Liver (tissue), 9 donors: ENCODE measurements around the gene NOX4. TPM values are rescaled to one million over a fixed set of nuclear protein-coding genes. Genes with fewer than 3 reads are reported as not detected.

ENCODE experiments used
- DNase-seq: peaks from one replicate; pipeline ENCODE4 v3.0.0-alpha.2; 2017; ENCODE audit warnings: low spot score
- H3K27ac ChIP-seq, 2 donors: one replicate each; pipeline ENCODE4 v1.7.0; 2013; ENCODE audit warnings: inconsistent platforms in 2 of 2, low read length in 2 of 2, control low read depth in 1 of 2, low read depth in 1 of 2, mild to moderate bottlenecking in 1 of 2
- H3K27me3 ChIP-seq, 4 donors: one replicate each; pipeline versions ENCODE4 v1.6.1 to v1.7.0; 2013; ENCODE audit warnings: low read length in 3 of 4, inconsistent platforms in 1 of 4, mild to moderate bottlenecking in 1 of 4, moderate library complexity in 1 of 4; ENCODE audit not compliant: control insufficient read depth in 4 of 4, insufficient read depth in 4 of 4
- H3K36me3 ChIP-seq, 4 donors: one replicate each; pipeline versions ENCODE4 v1.6.1 to v1.7.0; 2013; ENCODE audit warnings: low read length in 3 of 4, mild to moderate bottlenecking in 3 of 4, low read depth in 1 of 4, moderate library complexity in 1 of 4; ENCODE audit not compliant: control insufficient read depth in 4 of 4, insufficient read depth in 3 of 4
- H3K4me1 ChIP-seq, 4 donors: one replicate each; pipeline versions ENCODE4 v1.6.1 to v1.7.0; 2013; ENCODE audit warnings: low read length in 3 of 4, mild to moderate bottlenecking in 3 of 4, moderate library complexity in 1 of 4; ENCODE audit not compliant: control insufficient read depth in 4 of 4, insufficient read depth in 4 of 4
- H3K4me3 ChIP-seq, 3 donors: one replicate each; pipeline versions ENCODE4 v1.6.1 to v1.7.0; 2013; ENCODE audit warnings: low read length in 3 of 3, control low read depth in 1 of 3, low read depth in 1 of 3, mild to moderate bottlenecking in 1 of 3
- H3K9ac ChIP-seq, 2 donors: one replicate each; pipeline ENCODE4 v1.7.0; 2013; ENCODE audit warnings: low read length in 2 of 2, mild to moderate bottlenecking in 2 of 2, moderate library complexity in 2 of 2, control low read depth in 1 of 2, low read depth in 1 of 2
- H3K9me3 ChIP-seq, 4 donors: one replicate each; pipeline versions ENCODE4 v1.6.1 to v1.7.0; 2013; ENCODE audit warnings: low read length in 3 of 4; ENCODE audit not compliant: control insufficient read depth in 4 of 4
- EGR1 ChIP-seq, 2 donors: IDR thresholded peaks; 2 replicates each; pipeline ENCODE4 v1.6.1; 2016 to 2018; ENCODE audit warnings: antibody characterized with exemption in 2 of 2, low read depth in 2 of 2
- FOXA1 ChIP-seq: IDR thresholded peaks from 2 replicates; pipeline ENCODE4 v1.6.1; 2016; ENCODE audit warnings: antibody characterized with exemption
- FOXA2 ChIP-seq: IDR thresholded peaks from 2 replicates; pipeline ENCODE4 v1.6.1; 2016; ENCODE audit warnings: antibody characterized with exemption
- GABPA ChIP-seq, 2 donors: IDR thresholded peaks in 1 of 2; conservative IDR thresholded peaks in 1 of 2; 2 replicates each; pipeline ENCODE4 v1.6.1; 2016; ENCODE audit warnings: antibody characterized with exemption in 2 of 2, mild to moderate bottlenecking in 1 of 2, moderate library complexity in 1 of 2
- HNF4A ChIP-seq, 2 donors: conservative IDR thresholded peaks; 2 replicates each; pipeline ENCODE4 v1.6.1; 2016; ENCODE audit warnings: antibody characterized with exemption in 2 of 2, mild to moderate bottlenecking in 2 of 2
- HNF4G ChIP-seq: IDR thresholded peaks from 2 replicates; pipeline ENCODE4 v1.6.1; 2016; ENCODE audit warnings: antibody characterized with exemption
- JUND ChIP-seq, 2 donors: IDR thresholded peaks; 2 replicates each; pipeline ENCODE4 v1.6.1; 2016; ENCODE audit warnings: antibody characterized with exemption in 2 of 2
- NR2F2 ChIP-seq: IDR thresholded peaks from 2 replicates; pipeline ENCODE4 v1.6.1; 2016; ENCODE audit warnings: antibody characterized with exemption
- RAD21 ChIP-seq, 2 donors: IDR thresholded peaks; 2 replicates each; pipeline ENCODE4 v1.6.1; 2016; ENCODE audit warnings: antibody characterized with exemption in 2 of 2, mild to moderate bottlenecking in 2 of 2
- RXRA ChIP-seq, 2 donors: IDR thresholded peaks; 2 replicates each; pipeline ENCODE4 v1.6.1; 2017 to 2018; ENCODE audit warnings: antibody characterized with exemption in 2 of 2, mild to moderate bottlenecking in 1 of 2
- SP1 ChIP-seq: IDR thresholded peaks from 2 replicates; pipeline ENCODE4 v1.6.1; 2018; ENCODE audit warnings: antibody characterized with exemption, mild to moderate bottlenecking
- TAF1 ChIP-seq: conservative IDR thresholded peaks from 2 replicates; pipeline ENCODE4 v1.6.1; 2016; ENCODE audit warnings: antibody characterized with exemption, mild to moderate bottlenecking
- YY1 ChIP-seq: IDR thresholded peaks from 2 replicates; pipeline ENCODE4 v1.6.1; 2016; ENCODE audit warnings: antibody characterized with exemption, mild to moderate bottlenecking
- WGBS: extraction: QIAGEN DNeasy Blood & Tissue Kit; methylation state at CpG from one replicate; pipeline ENCODE4 v1.1.7; 2013; 5-methylcytosine and 5-hydroxymethylcytosine counted together
- polyA plus RNA-seq, 2 donors: library from polyadenylated mRNA; stranded (reverse) in 1 of 2; unstranded in 1 of 2; fragments of 200-250 nt in 1 of 2; fragments of >200 nt in 1 of 2; fragmentation: Nextera tagmentation in 1 of 2; extraction: Ambion mirVana in 1 of 2; gene quantifications; one replicate each; pipeline versions ENCODE4 v1.2.1 to v1.2.3, GENCODE V29; 2013 to 2015
- total RNA-seq, 2 donors: library from RNA; depleted of rRNA; stranded (reverse); fragments of >200 nt; gene quantifications; one replicate each; pipeline ENCODE4 v1.2.3, GENCODE V29; 2014
- TF ChIP-seq, protein P1 (sequence below): fragments of 150-350 bp; IDR thresholded peaks from 2 replicates; pipeline ENCODE4 v1.5.1; 2017; ENCODE audit warnings: improper control_type of control experiment, low read depth, low read length; ENCODE audit not compliant: missing input control
- TF ChIP-seq, protein P2 (sequence below): IDR thresholded peaks from 2 replicates; pipeline ENCODE4 v1.6.1; 2016; ENCODE audit warnings: antibody characterized with exemption
- TF ChIP-seq, protein P3 (sequence below): IDR thresholded peaks from 2 replicates; pipeline ENCODE4 v1.6.1; 2016; ENCODE audit warnings: antibody characterized with exemption
- TF ChIP-seq, protein P4 (sequence below): IDR thresholded peaks from 2 replicates; pipeline ENCODE4 v1.6.1; 2016; ENCODE audit warnings: antibody characterized with exemption, mild to moderate bottlenecking
- donor health status: healthy.
- donor health status: healthy.
- donor health status: healthy.
- donor health status: healthy.
- donor health status: healthy.

NOX4 gene
- total and polyA plus RNA-seq, 4 donors = 0.07 to 0.29 (median 0.19) TPM; not detected in 1

DNA sequence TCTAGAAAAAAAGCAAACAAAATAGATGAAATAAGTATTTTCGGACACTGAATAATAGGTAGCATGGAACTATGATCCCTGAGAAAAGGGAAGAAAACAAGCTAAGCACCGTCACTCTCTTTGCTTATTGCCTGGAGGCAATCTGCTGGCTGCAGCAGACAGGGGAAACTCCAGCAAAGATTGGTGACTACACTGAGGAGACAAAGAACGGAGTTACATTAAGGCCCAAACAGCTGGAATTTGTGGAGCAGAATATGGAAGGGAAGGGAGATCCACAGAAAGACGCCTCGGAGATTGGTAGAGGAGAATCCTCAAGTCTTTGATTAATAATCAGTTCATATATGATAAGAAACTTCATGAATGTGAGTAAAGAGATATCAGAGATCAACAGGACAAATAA, 163.3 kb downstream of the NOX4 start (continued):
- TF ChIP-seq, protein P1, sequence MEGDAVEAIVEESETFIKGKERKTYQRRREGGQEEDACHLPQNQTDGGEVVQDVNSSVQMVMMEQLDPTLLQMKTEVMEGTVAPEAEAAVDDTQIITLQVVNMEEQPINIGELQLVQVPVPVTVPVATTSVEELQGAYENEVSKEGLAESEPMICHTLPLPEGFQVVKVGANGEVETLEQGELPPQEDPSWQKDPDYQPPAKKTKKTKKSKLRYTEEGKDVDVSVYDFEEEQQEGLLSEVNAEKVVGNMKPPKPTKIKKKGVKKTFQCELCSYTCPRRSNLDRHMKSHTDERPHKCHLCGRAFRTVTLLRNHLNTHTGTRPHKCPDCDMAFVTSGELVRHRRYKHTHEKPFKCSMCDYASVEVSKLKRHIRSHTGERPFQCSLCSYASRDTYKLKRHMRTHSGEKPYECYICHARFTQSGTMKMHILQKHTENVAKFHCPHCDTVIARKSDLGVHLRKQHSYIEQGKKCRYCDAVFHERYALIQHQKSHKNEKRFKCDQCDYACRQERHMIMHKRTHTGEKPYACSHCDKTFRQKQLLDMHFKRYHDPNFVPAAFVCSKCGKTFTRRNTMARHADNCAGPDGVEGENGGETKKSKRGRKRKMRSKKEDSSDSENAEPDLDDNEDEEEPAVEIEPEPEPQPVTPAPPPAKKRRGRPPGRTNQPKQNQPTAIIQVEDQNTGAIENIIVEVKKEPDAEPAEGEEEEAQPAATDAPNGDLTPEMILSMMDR = no peak

DNA sequence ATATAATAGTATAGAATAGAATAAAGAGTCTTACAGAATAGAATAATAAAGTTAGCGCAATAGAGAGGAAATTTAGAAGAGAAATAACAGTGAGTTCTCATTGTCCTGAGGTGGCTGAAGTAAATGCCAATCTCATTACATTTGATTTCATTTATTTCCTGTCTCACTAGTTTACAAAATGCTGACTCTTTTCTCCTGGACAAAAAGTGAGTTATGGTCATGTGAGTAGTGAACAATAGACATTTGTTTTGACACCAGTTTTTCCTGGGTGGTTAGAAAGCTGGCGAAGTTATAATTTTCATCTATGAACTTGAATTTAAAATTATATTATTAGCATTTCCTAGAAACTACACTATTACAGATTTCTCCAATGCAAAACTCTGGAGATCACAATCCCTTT, 169.8 kb downstream of the NOX4 start:
- WGBS = 91% methylated on average over 2 of the region's 2 CpGs
- TF ChIP-seq, protein P2, sequence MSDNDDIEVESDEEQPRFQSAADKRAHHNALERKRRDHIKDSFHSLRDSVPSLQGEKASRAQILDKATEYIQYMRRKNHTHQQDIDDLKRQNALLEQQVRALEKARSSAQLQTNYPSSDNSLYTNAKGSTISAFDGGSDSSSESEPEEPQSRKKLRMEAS = no peak
- TF ChIP-seq EGR1 (IDR thresholded peaks at IDR 0.05; ENCODE audit: low read depth in 2 of 2) (no peak), JUND (IDR thresholded peaks at IDR 0.05) (no peak), HNF4A (conservative IDR thresholded peaks at IDR 0.05) (no peak), TAF1 (no peak), YY1 (no peak), RXRA (IDR thresholded peaks at IDR 0.05) (no peak), FOXA1 (no peak), SP1 (no peak), RAD21 (IDR thresholded peaks at IDR 0.05) (no peak), NR2F2 (no peak), FOXA2 (no peak), HNF4G (no peak), GABPA (IDR thresholded peaks at IDR 0.05 in 1 of 2, conservative IDR thresholded peaks at IDR 0.05 in 1 of 2) (no peak)
- TF ChIP-seq, protein P3, sequence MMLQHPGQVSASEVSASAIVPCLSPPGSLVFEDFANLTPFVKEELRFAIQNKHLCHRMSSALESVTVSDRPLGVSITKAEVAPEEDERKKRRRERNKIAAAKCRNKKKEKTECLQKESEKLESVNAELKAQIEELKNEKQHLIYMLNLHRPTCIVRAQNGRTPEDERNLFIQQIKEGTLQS = no peak
- TF ChIP-seq, protein P1 = no peak
- TF ChIP-seq, protein P4, sequence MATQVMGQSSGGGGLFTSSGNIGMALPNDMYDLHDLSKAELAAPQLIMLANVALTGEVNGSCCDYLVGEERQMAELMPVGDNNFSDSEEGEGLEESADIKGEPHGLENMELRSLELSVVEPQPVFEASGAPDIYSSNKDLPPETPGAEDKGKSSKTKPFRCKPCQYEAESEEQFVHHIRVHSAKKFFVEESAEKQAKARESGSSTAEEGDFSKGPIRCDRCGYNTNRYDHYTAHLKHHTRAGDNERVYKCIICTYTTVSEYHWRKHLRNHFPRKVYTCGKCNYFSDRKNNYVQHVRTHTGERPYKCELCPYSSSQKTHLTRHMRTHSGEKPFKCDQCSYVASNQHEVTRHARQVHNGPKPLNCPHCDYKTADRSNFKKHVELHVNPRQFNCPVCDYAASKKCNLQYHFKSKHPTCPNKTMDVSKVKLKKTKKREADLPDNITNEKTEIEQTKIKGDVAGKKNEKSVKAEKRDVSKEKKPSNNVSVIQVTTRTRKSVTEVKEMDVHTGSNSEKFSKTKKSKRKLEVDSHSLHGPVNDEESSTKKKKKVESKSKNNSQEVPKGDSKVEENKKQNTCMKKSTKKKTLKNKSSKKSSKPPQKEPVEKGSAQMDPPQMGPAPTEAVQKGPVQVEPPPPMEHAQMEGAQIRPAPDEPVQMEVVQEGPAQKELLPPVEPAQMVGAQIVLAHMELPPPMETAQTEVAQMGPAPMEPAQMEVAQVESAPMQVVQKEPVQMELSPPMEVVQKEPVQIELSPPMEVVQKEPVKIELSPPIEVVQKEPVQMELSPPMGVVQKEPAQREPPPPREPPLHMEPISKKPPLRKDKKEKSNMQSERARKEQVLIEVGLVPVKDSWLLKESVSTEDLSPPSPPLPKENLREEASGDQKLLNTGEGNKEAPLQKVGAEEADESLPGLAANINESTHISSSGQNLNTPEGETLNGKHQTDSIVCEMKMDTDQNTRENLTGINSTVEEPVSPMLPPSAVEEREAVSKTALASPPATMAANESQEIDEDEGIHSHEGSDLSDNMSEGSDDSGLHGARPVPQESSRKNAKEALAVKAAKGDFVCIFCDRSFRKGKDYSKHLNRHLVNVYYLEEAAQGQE = no peak
- Histone ChIP-seq H3K4me3 (no peak overlapping the region), H3K9me3 (no peaks in the 10 kb centered on the region), H3K36me3 (no peaks in the 10 kb centered on the region), H3K9ac (no peak overlapping the region), H3K27me3 (no peaks in the 10 kb centered on the region), H3K4me1 (no peaks in the 10 kb centered on the region), H3K27ac (no peak overlapping the region)
- no peak for DNase-seq
